Naive thymus-derived CD4-positive, alpha-beta T cell (primary cell): ENCODE results near the gene RACGAP1. TPM values are rescaled to one million over a fixed set of nuclear protein-coding genes. Genes with fewer than 3 reads are reported as not detected.

Source experiments
- ATAC-seq: fragments of 150-1000 bp; cut with Tn5 transposase; 2 replicates; pipeline ENCODE4 v1.10.0; 2021; ENCODE audit warnings: mild to moderate bottlenecking, moderate library complexity
- CTCF ChIA-PET: fragments of 350-600 bp; sonication (Branson Sonifier 250); formaldehyde crosslinking; loops from one replicate; lab custom pipeline; 2021; ENCODE audit warnings: antibody characterized with exemption; lab: Charles Lee
- POLR2A ChIA-PET: fragments of 350-600 bp; sonication (Branson Sonifier 250); formaldehyde crosslinking; loops from one replicate; lab custom pipeline; 2021; ENCODE audit warnings: antibody characterized with exemption, inconsistent platforms; lab: Charles Lee
- DNase-seq, 9 donors: peaks; one replicate each; pipeline versions ENCODE4 v3.0.0 to v3.0.0-alpha.2; 2020 to 2022; ENCODE audit warnings: mixed read lengths in 1 of 9
- H3K27ac ChIP-seq: one replicate; pipeline ENCODE4 v1.7.0; 2013; ENCODE audit warnings: mild to moderate bottlenecking, low read depth, low read length, moderate library complexity
- H3K27me3 ChIP-seq, 2 donors: one replicate each; pipeline ENCODE4 v1.7.0; 2013; ENCODE audit warnings: low read length in 2 of 2, mild to moderate bottlenecking in 2 of 2, moderate library complexity in 2 of 2; ENCODE audit not compliant: control insufficient read depth in 2 of 2, insufficient read depth in 2 of 2
- H3K36me3 ChIP-seq, 3 experiments: 1 replicate in 2 of 3; 2 replicates in 1 of 3; pipeline ENCODE4 v1.7.0; 2013; ENCODE audit warnings: low read length in 3 of 3, mild to moderate bottlenecking in 3 of 3, moderate library complexity in 1 of 3; ENCODE audit not compliant: insufficient read depth in 3 of 3, control insufficient read depth in 2 of 3
- H3K4me1 ChIP-seq, 2 donors: one replicate each; pipeline ENCODE4 v1.7.0; 2013; ENCODE audit warnings: low read length in 2 of 2, mild to moderate bottlenecking in 2 of 2, moderate library complexity in 1 of 2; ENCODE audit not compliant: control insufficient read depth in 2 of 2, insufficient read depth in 2 of 2
- H3K4me3 ChIP-seq: 2 replicates; pipeline ENCODE4 v1.7.0; 2013; ENCODE audit warnings: mild to moderate bottlenecking, low read length
- H3K9me3 ChIP-seq, 3 experiments: 1 replicate in 2 of 3; 2 replicates in 1 of 3; pipeline ENCODE4 v1.7.0; 2013; ENCODE audit warnings: low read length in 3 of 3; ENCODE audit not compliant: control insufficient read depth in 2 of 3
- H3K27ac Mint-ChIP-seq, 9 donors: one replicate each; pipeline ENCODE4 v1.8.0; 2020 to 2022; ENCODE audit warnings: mixed read lengths in 9 of 9, mild to moderate bottlenecking in 8 of 9, moderate library complexity in 5 of 9, inconsistent platforms in 2 of 9
- H3K27me3 Mint-ChIP-seq, 5 donors: one replicate each; pipeline ENCODE4 v1.8.0; 2021 to 2022; ENCODE audit warnings: mixed read lengths in 5 of 5, mild to moderate bottlenecking in 1 of 5
- H3K36me3 Mint-ChIP-seq, 5 donors: one replicate each; pipeline ENCODE4 v1.8.0; 2020 to 2022; ENCODE audit warnings: mixed read lengths in 5 of 5, mild to moderate bottlenecking in 3 of 5, inconsistent platforms in 1 of 5
- H3K4me1 Mint-ChIP-seq, 7 donors: one replicate each; pipeline ENCODE4 v1.8.0; 2020 to 2022; ENCODE audit warnings: mixed read lengths in 7 of 7, mild to moderate bottlenecking in 3 of 7, inconsistent platforms in 1 of 7
- H3K4me3 Mint-ChIP-seq, 10 donors: one replicate each; pipeline ENCODE4 v1.8.0; 2020 to 2022; ENCODE audit warnings: mild to moderate bottlenecking in 10 of 10, mixed read lengths in 10 of 10, moderate library complexity in 6 of 10, inconsistent platforms in 2 of 10
- H3K9me3 Mint-ChIP-seq, 11 donors: one replicate each; pipeline ENCODE4 v1.8.0; 2020 to 2022; ENCODE audit warnings: mixed read lengths in 11 of 11, mild to moderate bottlenecking in 4 of 11, inconsistent platforms in 1 of 11, moderate library complexity in 1 of 11
- intact Hi-C, 2 donors: fragments of 100-400 bp; cut with micrococcal nuclease; formaldehyde crosslinking; loops; one replicate each; pipeline ENCODE4 v1.15.1; 2023
- polyA plus RNA-seq, 2 donors: library from polyadenylated mRNA; unstranded; fragments of 300-500 nt; fragmentation: Illumina TruSeq; gene quantifications; one replicate each; pipeline ENCODE4 v1.2.3, GENCODE V29; 2021
- total RNA-seq, 6 experiments: library from RNA in 5 of 6; stranded (reverse) in 5 of 6; gene quantifications; 1 replicate in 5 of 6; 2 replicates in 1 of 6; pipeline ENCODE4 v1.2.3 and lab custom pipeline; 2021 to 2026

Gene RACGAP1
- total and polyA plus RNA-seq, 7 experiments from 2014 or later, result 4.2 to 111 (median 8.6) TPM

DNA sequence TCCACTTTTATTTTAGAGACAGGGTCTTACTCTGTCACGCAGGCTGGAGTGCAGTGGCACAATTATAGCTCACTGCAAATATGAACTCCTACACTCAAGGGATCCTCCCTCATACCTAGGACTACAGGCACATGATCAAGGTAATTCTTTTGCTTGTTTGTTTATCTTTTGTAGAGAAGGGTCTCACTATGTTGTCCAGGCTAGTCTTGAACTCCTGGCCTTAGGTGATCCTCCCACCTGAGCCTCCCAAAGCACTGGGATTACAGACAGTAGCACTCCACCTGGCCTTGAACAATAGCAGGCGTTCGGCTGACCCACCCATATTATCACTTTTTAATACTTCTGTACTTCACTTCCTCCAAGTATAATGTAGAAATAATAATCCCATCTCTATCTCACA lies 1.4 kb upstream of the RACGAP1 start:
- POLR2A ChIA-PET, result no interaction called here
- DNase-seq (no peak), ATAC-seq (no peak)
- intact Hi-C loops, result loop anchor here (5.0 to 10.0 kb wide), 4 partner anchors 199 to 1344 kb away; partner anchors contain the start of genes KANSL2 (in 1 of the 2), NCKAP5L (in 1 of the 2), TFCP2 (in 1 of the 2) and TMBIM6 (in 1 of the 2)
- Histone ChIP-seq H3K27ac (no peak overlapping the region), H3K4me3 (no peak overlapping the region), H3K4me1 (peaks cover 0 to 12% of the 10 kb centered on the region in 2 donors), H3K9me3 (no peaks in the 10 kb centered on the region), H3K36me3 (peaks cover 0 to 3% (median 0%) of the 10 kb centered on the region in 3 experiments), H3K27me3 (no peaks in the 10 kb centered on the region)
- H3K4me1 Mint-ChIP-seq, result peaks cover 10 to 32% (median 18%) of the 10 kb centered on the region in 7 donors
- H3K9me3 Mint-ChIP-seq, result peaks cover 0 to 6% (median 0%) of the 10 kb centered on the region in 11 donors
- CTCF ChIA-PET, result no interaction called here
- peak overlapping the region in 2 of 10 donors; percentile 9 to 25 for H3K4me3 Mint-ChIP-seq
- H3K27me3 Mint-ChIP-seq, result peaks cover 0 to 7% (median 3%) of the 10 kb centered on the region in 5 donors
- no peak overlapping the region for H3K27ac Mint-ChIP-seq
- H3K36me3 Mint-ChIP-seq, result peaks cover 0 to 11% (median 0%) of the 10 kb centered on the region in 5 donors

DNA sequence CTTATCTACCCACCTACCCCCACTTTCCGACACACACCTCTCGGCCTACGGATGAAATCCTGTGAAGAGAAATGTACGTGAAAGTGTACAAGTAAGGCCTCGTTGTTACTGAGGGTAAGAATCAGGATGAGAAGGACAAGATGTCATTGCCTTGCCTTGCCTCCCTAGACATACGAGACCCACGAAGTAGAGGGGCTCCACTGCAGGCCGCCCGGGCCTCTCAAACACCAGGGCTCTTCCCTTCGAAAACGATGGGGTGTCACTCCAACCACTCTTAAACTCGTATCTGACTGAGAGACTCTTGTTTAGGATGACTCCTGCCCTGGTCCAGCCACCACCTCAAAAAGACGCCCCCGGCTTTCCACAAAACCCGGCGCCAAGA lies 498 bp downstream of the RACGAP1 start:
- peaks cover 0 to 3% (median 0%) of the 10 kb centered on the region in 5 donors for H3K27me3 Mint-ChIP-seq
- POLR2A ChIA-PET, result interaction anchor here (0.7 to 1.6 kb wide), 6 partner anchors 12 to 1276 kb away, joined by 3 to 10 read pairs (median 6); partner anchors contain the start of genes COX14 and SMARCD1

DNA sequence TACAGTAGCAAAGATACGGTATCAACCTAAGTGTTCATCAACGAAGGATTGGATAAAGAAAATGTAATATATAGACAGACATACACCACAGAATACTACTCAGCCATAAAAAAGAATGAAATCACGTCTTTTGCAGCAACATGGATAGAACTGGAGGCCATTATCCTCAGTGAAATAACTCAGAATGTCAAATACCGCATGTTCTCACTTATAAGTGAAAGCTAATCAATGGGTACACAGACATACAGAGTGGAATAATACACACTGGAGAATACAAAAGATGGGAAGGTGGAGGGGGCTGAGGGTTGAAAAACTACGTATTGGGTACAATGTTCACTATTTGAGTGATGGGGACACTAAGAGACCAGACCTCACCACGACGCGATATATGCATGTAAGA lies 1.1 kb downstream of the RACGAP1 start:
- DNase-seq (no peak), ATAC-seq (no peak)
- intact Hi-C loops, result loop anchor here (2.0 to 10.0 kb wide), 4 partner anchors 143 to 1171 kb away; partner anchors contain the start of genes CERS5 (in 1 of the 2), DDX23 (in 1 of the 2), TFCP2 (in 1 of the 2) and TMBIM6 (in 1 of the 2)
- Mint-ChIP-seq H3K27me3 (peaks cover 0 to 3% (median 0%) of the 10 kb centered on the region in 5 donors), H3K27ac (peak overlapping the region in 5 of 9 donors; percentile 15 to 97 (median 95)), H3K36me3 (peaks cover 0 to 13% (median 0%) of the 10 kb centered on the region in 5 donors), H3K9me3 (peaks cover 0 to 6% (median 0%) of the 10 kb centered on the region in 11 donors), H3K4me1 (peaks cover 10 to 46% (median 18%) of the 10 kb centered on the region in 7 donors), H3K4me3 (peak overlapping the region; percentile 90 to 99 (median 96))
- ChIA-PET CTCF (no interaction called here), POLR2A (interaction anchor here (0.7 to 1.1 kb wide), 2 partner anchors 13 to 1791 kb away, joined by 3 read pairs; no protein-coding TSS in a partner anchor)
- H3K27me3 ChIP-seq, result no peaks in the 10 kb centered on the region
- peaks cover 0 to 12% of the 10 kb centered on the region in 2 donors for H3K4me1 ChIP-seq
- no peaks in the 10 kb centered on the region for H3K9me3 ChIP-seq
- H3K27ac ChIP-seq, result no peak overlapping the region
- H3K36me3 ChIP-seq, result peaks cover 0 to 3% (median 0%) of the 10 kb centered on the region in 3 experiments
- H3K4me3 ChIP-seq, result no peak overlapping the region

More for the DNA sequence above, 498 bp downstream of the RACGAP1 start:
- H3K36me3 Mint-ChIP-seq, result peaks cover 0 to 12% (median 0%) of the 10 kb centered on the region in 5 donors
- peak overlapping the region; percentile 81 for H3K4me3 ChIP-seq
- peak overlapping the region; percentile 38 to 97 (median 90) for H3K27ac Mint-ChIP-seq
- no peaks in the 10 kb centered on the region for H3K27me3 ChIP-seq
- H3K4me1 ChIP-seq, result peaks cover 0 to 12% of the 10 kb centered on the region in 2 donors
- no peaks in the 10 kb centered on the region for H3K9me3 ChIP-seq
- peak overlapping the region; percentile 73 for H3K27ac ChIP-seq
- CTCF ChIA-PET, result interaction anchor here (1.3 kb wide), 1 partner anchor 12 kb away, joined by 3 read pairs; no protein-coding TSS in a partner anchor
- peaks cover 10 to 45% (median 18%) of the 10 kb centered on the region in 7 donors for H3K4me1 Mint-ChIP-seq
- H3K36me3 ChIP-seq, result peaks cover 0 to 3% (median 0%) of the 10 kb centered on the region in 3 experiments
- peak; percentile 9 for ATAC-seq
- peaks cover 0 to 6% (median 0%) of the 10 kb centered on the region in 11 donors for H3K9me3 Mint-ChIP-seq
- peak overlapping the region; percentile 90 to 99 (median 96) for H3K4me3 Mint-ChIP-seq
- DNase-seq, result no peak
- intact Hi-C loops, result loop anchor here (1.0 to 10.0 kb wide), 18 partner anchors 32 to 1342 kb away; partner anchors contain the start of genes CERS5 (in 2 of the 2), NCKAP5L (in 2 of the 2), SMARCD1 (in 2 of the 2) and TMBIM6 (in 2 of the 2)

DNA sequence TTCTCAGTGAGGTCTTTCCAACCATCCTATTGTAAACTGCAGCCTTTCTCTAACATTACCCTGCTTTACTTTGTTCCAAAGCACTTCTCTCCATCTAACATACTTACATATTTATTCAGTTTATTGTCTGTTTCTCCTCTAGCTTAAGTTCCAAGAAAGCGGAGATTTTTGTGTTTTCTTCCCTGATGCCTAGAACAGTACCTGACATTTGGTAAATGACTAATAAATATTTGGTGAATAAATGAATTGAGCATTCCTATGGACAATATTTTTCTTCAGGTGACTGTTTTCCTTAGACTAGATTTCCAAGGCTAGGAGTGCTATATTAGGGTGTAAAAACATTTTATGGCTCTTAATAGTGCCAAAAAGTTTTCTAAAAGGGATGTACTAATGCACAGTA lies 2.4 kb downstream of the RACGAP1 start:
- H3K36me3 Mint-ChIP-seq, result peaks cover 0 to 13% (median 0%) of the 10 kb centered on the region in 5 donors
- peaks cover 0 to 1% (median 0%) of the 10 kb centered on the region in 5 donors for H3K27me3 Mint-ChIP-seq
- no peak for DNase-seq
- H3K9me3 Mint-ChIP-seq, result peaks cover 0 to 6% (median 0%) of the 10 kb centered on the region in 11 donors
- Histone ChIP-seq H3K36me3 (peaks cover 0 to 3% (median 0%) of the 10 kb centered on the region in 3 experiments), H3K27me3 (no peaks in the 10 kb centered on the region), H3K27ac (no peak overlapping the region), H3K4me1 (peaks cover 0 to 12% of the 10 kb centered on the region in 2 donors), H3K4me3 (no peak overlapping the region), H3K9me3 (no peaks in the 10 kb centered on the region)
- ChIA-PET POLR2A (no interaction called here), CTCF (interaction anchor here (1.2 kb wide), 1 partner anchor 16 kb away, joined by 3 read pairs; no protein-coding TSS in a partner anchor)
- H3K4me1 Mint-ChIP-seq, result peaks cover 10 to 57% (median 18%) of the 10 kb centered on the region in 7 donors
- H3K27ac Mint-ChIP-seq, result peak overlapping the region in 1 of 9 donors; percentile 6
- peak overlapping the region in 1 of 10 donors; percentile 94 for H3K4me3 Mint-ChIP-seq
- no peak for ATAC-seq
- intact Hi-C loops, result loop anchor here (10.0 kb wide), 2 partner anchors 278 to 1152 kb away; partner anchors contain the start of genes TFCP2 (in 1 of the 2) and TMBIM6 (in 1 of the 2)

DNA sequence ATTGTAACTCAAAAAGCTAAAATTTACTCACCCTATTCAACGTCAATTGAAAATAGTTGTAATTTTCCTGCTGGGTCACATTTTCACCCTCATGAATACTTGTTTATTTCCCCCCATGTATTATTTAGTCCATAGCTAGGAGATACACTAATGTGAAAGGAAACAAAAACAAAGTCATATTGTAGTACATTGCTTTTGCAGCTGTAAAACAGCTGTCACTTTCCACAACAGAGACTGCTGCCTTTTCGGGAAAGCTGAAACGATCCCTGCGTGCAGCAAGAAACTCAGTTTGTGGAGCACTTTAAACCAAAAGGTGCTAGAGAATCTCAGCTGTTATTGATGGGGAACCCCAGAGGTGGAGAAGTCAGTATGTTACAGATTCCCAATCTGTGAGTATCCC lies 4.3 kb downstream of the RACGAP1 start:
- Histone ChIP-seq H3K27ac (no peak overlapping the region), H3K4me3 (no peak overlapping the region), H3K36me3 (peaks cover 0 to 3% (median 0%) of the 10 kb centered on the region in 3 experiments), H3K27me3 (no peaks in the 10 kb centered on the region), H3K9me3 (no peaks in the 10 kb centered on the region), H3K4me1 (peaks cover 0 to 12% of the 10 kb centered on the region in 2 donors)
- ATAC-seq (no peak), DNase-seq (no peak)
- Mint-ChIP-seq H3K36me3 (peaks cover 0 to 13% (median 4%) of the 10 kb centered on the region in 5 donors), H3K4me1 (peaks cover 10 to 58% (median 18%) of the 10 kb centered on the region in 7 donors), H3K4me3 (peak overlapping the region in 1 of 10 donors; percentile 14), H3K27ac (peak overlapping the region in 1 of 9 donors; percentile 16), H3K9me3 (peaks cover 0 to 6% (median 0%) of the 10 kb centered on the region in 11 donors), H3K27me3 (no peaks in the 10 kb centered on the region)
- ChIA-PET CTCF (interaction anchor here (0.7 kb wide), 1 partner anchor 659 kb away, joined by 3 read pairs; no protein-coding TSS in a partner anchor), POLR2A (no interaction called here)
- intact Hi-C loops, result loop anchor here (10.0 kb wide), 2 partner anchors 276 to 1154 kb away; partner anchors contain the start of genes TFCP2 (in 1 of the 2) and TMBIM6 (in 1 of the 2)

DNA sequence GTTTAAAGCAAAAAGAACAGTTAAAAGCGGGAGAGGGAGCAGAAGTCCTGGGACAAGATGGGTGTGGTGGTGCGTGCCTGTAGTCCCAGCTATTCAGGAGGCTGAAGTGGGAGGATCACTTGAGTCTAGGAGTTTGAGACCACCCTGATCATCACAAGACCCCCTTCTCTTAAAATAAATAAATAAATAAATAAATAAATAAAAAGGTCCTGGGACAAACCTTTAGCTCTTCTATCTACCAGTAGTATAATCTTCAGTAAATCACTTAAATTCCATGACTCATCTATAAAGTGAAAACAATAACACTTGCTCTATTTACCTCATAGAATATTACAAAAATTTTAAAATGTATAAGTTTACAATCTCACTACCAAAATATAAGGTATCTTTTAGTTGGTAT lies 5.8 kb downstream of the RACGAP1 start:
- no peaks in the 10 kb centered on the region for H3K9me3 Mint-ChIP-seq
- no peak overlapping the region for H3K4me3 ChIP-seq
- H3K27me3 Mint-ChIP-seq, result no peaks in the 10 kb centered on the region
- H3K27me3 ChIP-seq, result no peaks in the 10 kb centered on the region
- POLR2A ChIA-PET, result no interaction called here
- H3K27ac Mint-ChIP-seq, result peak overlapping the region in 1 of 9 donors; percentile 27
- no peak overlapping the region for H3K27ac ChIP-seq
- CTCF ChIA-PET, result interaction anchor here (1.0 kb wide), 1 partner anchor 52 kb away, joined by 3 read pairs; no protein-coding TSS in a partner anchor
- H3K4me1 ChIP-seq, result peaks cover 0 to 6% of the 10 kb centered on the region in 2 donors
- H3K4me3 Mint-ChIP-seq, result no peak overlapping the region
- no peak for DNase-seq
- no peaks in the 10 kb centered on the region for H3K36me3 ChIP-seq
- no peak for ATAC-seq
- H3K9me3 ChIP-seq, result no peaks in the 10 kb centered on the region
- intact Hi-C loops, result no loop called here
- peaks cover 0 to 11% (median 4%) of the 10 kb centered on the region in 5 donors for H3K36me3 Mint-ChIP-seq
- peaks cover 0 to 52% (median 6%) of the 10 kb centered on the region in 7 donors for H3K4me1 Mint-ChIP-seq
